ENCODE results near the gene AKAP10.
"Not testable (repeated sequence)": the region's sequence is repeated elsewhere in the genome, so short reads cannot be mapped to it uniquely, and the experiment has no call there.

The AKAP10 gene

GRCh38 chr17:19867329-19868078 is 110.1 kb downstream of the AKAP10 start, which contains the start of gene ULK2:
Gene ULK2, minus strand, starts transcription at chr17:19867936. Its CDS starts 519 bp downstream, at chr17:19867417.
- DNase-seq (ENCODE audit: low read depth in 2 of 2): peak; percentile 18 to 30

- DNase-seq (ENCODE audit: low read depth in 2 of 2): peak in 1 of 2 donors; percentile 27
These were observed 110.6 kb downstream of the AKAP10 start for GRCh38 chr17:19867079-19867328.

GRCh38 chr17:19865021-19865420 is 112.6 kb downstream of the AKAP10 start:
- DNase-seq (ENCODE audit: low read depth in 2 of 2): no peak

- not testable (repeated sequence) for DNase-seq (ENCODE audit: low read depth in 2 of 2)
These were observed 116.9 kb downstream of the AKAP10 start for GRCh38 chr17:19860647-19861177.

GRCh38 chr17:19857640-19858039 is 120.0 kb downstream of the AKAP10 start:
- no peak for DNase-seq (ENCODE audit: low read depth in 2 of 2)

Measured in stimulated activated CD4-positive, alpha-beta T cell treated with anti-CD3 and anti-CD28 coated beads, Interleukin-15, amount 100 ng/mL, for 48 hours (primary cell).